ENCODE data around the gene VWA2.

DNA sequence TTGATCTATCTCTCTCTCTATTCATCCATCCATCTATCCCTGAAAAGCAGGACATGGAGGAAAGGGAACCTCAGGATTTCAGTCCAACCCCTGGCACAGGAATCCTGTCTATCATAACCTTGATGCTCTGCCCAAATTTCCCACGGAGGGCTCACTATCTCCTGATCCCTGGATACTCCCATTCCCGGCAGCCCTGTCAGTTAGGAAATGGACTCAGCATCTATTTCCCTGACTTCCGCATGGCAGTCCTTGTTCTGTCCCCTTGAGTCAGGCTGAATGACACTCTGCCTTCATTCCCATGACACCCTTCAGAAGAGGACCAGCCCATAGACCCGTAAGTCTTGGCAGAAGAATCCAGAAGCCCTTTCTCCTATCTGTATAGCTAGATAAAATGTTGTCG lies 77.7 kb downstream of the VWA2 start:
- TF ChIP-seq, protein P1, sequence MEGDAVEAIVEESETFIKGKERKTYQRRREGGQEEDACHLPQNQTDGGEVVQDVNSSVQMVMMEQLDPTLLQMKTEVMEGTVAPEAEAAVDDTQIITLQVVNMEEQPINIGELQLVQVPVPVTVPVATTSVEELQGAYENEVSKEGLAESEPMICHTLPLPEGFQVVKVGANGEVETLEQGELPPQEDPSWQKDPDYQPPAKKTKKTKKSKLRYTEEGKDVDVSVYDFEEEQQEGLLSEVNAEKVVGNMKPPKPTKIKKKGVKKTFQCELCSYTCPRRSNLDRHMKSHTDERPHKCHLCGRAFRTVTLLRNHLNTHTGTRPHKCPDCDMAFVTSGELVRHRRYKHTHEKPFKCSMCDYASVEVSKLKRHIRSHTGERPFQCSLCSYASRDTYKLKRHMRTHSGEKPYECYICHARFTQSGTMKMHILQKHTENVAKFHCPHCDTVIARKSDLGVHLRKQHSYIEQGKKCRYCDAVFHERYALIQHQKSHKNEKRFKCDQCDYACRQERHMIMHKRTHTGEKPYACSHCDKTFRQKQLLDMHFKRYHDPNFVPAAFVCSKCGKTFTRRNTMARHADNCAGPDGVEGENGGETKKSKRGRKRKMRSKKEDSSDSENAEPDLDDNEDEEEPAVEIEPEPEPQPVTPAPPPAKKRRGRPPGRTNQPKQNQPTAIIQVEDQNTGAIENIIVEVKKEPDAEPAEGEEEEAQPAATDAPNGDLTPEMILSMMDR (IDR thresholded peaks at IDR 0.05), result no peak
- no peak for TF ChIP-seq EZH2 (IDR thresholded peaks at IDR 0.05; ENCODE audit: borderline replicate concordance, insufficient read depth, low read depth, low read length, poor library complexity, severe bottlenecking)

Measured in B cell (primary cell).